ENCODE measurements around the gene USF2.
"Not testable (repeated sequence)": the region's sequence is repeated elsewhere in the genome, so short reads cannot be mapped to it uniquely, and the experiment has no call there.

The USF2 gene

GRCh38 chr19:35284153-35285094, 15.7 kb downstream of the USF2 start:
- DNase-seq (ENCODE audit: low spot score), result no peak

- no peak for DNase-seq (ENCODE audit: low spot score)
These were observed 16.3 kb downstream of the USF2 start for GRCh38 chr19:35285095-35285449.

GRCh38 chr19:35285465-35285864, 16.7 kb downstream of the USF2 start:
- DNase-seq (ENCODE audit: low spot score), result not testable (repeated sequence)

- DNase-seq (ENCODE audit: low spot score), result not testable (repeated sequence)
These were observed 17.3 kb downstream of the USF2 start for GRCh38 chr19:35286101-35286500.

GRCh38 chr19:35287713-35288112, 19.0 kb downstream of the USF2 start:
- no peak for DNase-seq (ENCODE audit: low spot score)

GRCh38 chr19:35288331-35288730, 19.6 kb downstream of the USF2 start:
- no peak for DNase-seq (ENCODE audit: low spot score)

- DNase-seq (ENCODE audit: low spot score), result no peak
These were observed 20.1 kb downstream of the USF2 start for GRCh38 chr19:35288906-35289305.

- DNase-seq (ENCODE audit: low spot score), result no peak
These were observed 21.8 kb downstream of the USF2 start for GRCh38 chr19:35290381-35291127.

GRCh38 chr19:35291259-35291658, 22.5 kb downstream of the USF2 start:
- DNase-seq (ENCODE audit: low spot score), result no peak

GRCh38 chr19:35291916-35292315, 23.2 kb downstream of the USF2 start, which contains the start of gene MAG:
Gene MAG, plus strand, starts transcription at chr19:35292161. Its CDS starts 3,248 bp downstream, at chr19:35295409.
- no peak for DNase-seq (ENCODE audit: low spot score)

GRCh38 chr19:35292421-35293362, 23.9 kb downstream of the USF2 start:
- no peak for DNase-seq (ENCODE audit: low spot score)

GRCh38 chr19:35293363-35293739, 24.6 kb downstream of the USF2 start:
- no peak for DNase-seq (ENCODE audit: low spot score)

- DNase-seq (ENCODE audit: low spot score), result no peak
These were observed 25.0 kb downstream of the USF2 start for GRCh38 chr19:35293808-35294207.

GRCh38 chr19:35294328-35294727, 25.6 kb downstream of the USF2 start:
- DNase-seq (ENCODE audit: low spot score), result no peak

- no peak for DNase-seq (ENCODE audit: low spot score)
These were observed 26.4 kb downstream of the USF2 start for GRCh38 chr19:35294859-35295791.

- DNase-seq (ENCODE audit: low spot score), result peak; percentile 22
These were observed 27.2 kb downstream of the USF2 start for GRCh38 chr19:35295792-35296462.

- no peak for DNase-seq (ENCODE audit: low spot score)
These were observed 28.1 kb downstream of the USF2 start for GRCh38 chr19:35296644-35297514.

GRCh38 chr19:35297515-35297848, 28.7 kb downstream of the USF2 start:
- no peak for DNase-seq (ENCODE audit: low spot score)

- no peak for DNase-seq (ENCODE audit: low spot score)
These were observed 29.2 kb downstream of the USF2 start for GRCh38 chr19:35297922-35298321.

All from CD4-positive, alpha-beta T cell treated with Interleukin-2 at 100 ng/mL for 4 hours (primary cell).